H1 (cell line): Measurements from ENCODE around the gene UROC1. TPM values are rescaled to one million over a fixed set of nuclear protein-coding genes. Genes with fewer than 3 reads are reported as not detected.

ENCODE experiments used
- CTCF ChIA-PET: fragments of 300-600 bp; sonication (Branson Sonifier 250); formaldehyde crosslinking; loops from one replicate; lab custom pipeline; 2021; ENCODE audit not compliant: partially characterized antibody; lab: Charles Lee
- POLR2A ChIA-PET: fragments of 300-600 bp; sonication (Branson Sonifier 250); formaldehyde crosslinking; loops from one replicate; lab custom pipeline; 2021; ENCODE audit warnings: inconsistent platforms; ENCODE audit not compliant: partially characterized antibody; lab: Charles Lee
- DNase-seq, 2 experiments: peaks; one replicate each; pipeline versions ENCODE4 v3.0.0 to v3.0.0-alpha.2; 2010 to 2022; ENCODE audit warnings: low spot score in 2 of 2, low read depth in 1 of 2, mixed read lengths in 1 of 2
- FAIRE-seq: peaks from 2 replicates; lab custom pipeline; 2011; peaks lifted over from hg19 to GRCh38; lab: Jason Lieb, UNC
- H2AFZ ChIP-seq: 2 replicates; pipeline ENCODE4 v1.8.1; 2012; ENCODE audit warnings: low read length, inconsistent platforms
- H2AK5ac ChIP-seq: 2 replicates; pipeline ENCODE4 v1.6.1; 2013; ENCODE audit warnings: low read depth, low read length
- H2BK120ac ChIP-seq: replicated peaks from 2 replicates; pipeline ENCODE3; 2013; ENCODE audit warnings: low read depth, low read length, inconsistent platforms
- H2BK12ac ChIP-seq: 2 replicates; pipeline ENCODE4 v1.6.1; 2013; ENCODE audit warnings: low read depth, low read length
- H2BK15ac ChIP-seq: 2 replicates; pipeline ENCODE4 v1.6.1; 2013; ENCODE audit warnings: low read length
- H2BK20ac ChIP-seq: 2 replicates; pipeline ENCODE4 v1.6.1; 2013; ENCODE audit warnings: low read length
- H2BK5ac ChIP-seq: 2 replicates; pipeline ENCODE4 v1.6.1; 2013; ENCODE audit warnings: low read depth, low read length
- H3K14ac ChIP-seq: 2 replicates; pipeline ENCODE4 v1.6.1; 2013; ENCODE audit warnings: inconsistent platforms; ENCODE audit not compliant: insufficient read length
- H3K18ac ChIP-seq: 2 replicates; pipeline ENCODE4 v1.6.1; 2013; ENCODE audit warnings: low read length; ENCODE audit errors: extremely low read depth
- H3K23ac ChIP-seq: 2 replicates; pipeline ENCODE4 v1.6.1; 2013; ENCODE audit warnings: inconsistent platforms; ENCODE audit not compliant: insufficient read length
- H3K23me2 ChIP-seq: 2 replicates; pipeline ENCODE4 v1.6.1; 2013; ENCODE audit warnings: low read depth, low read length
- H3K27ac ChIP-seq: 2 replicates; pipeline ENCODE4 v1.6.1; 2011; ENCODE audit warnings: low read depth, low read length, inconsistent platforms
- H3K27me3 ChIP-seq, 4 experiments: replicated peaks in 1 of 4; 1 replicate in 1 of 4; 2 replicates in 3 of 4; pipeline versions ENCODE4 v1.6.1 to v1.8.1; 2011 to 2013; ENCODE audit warnings: low read length in 3 of 4, mild to moderate bottlenecking in 3 of 4, inconsistent platforms in 2 of 4, mixed read lengths in 2 of 4, moderate library complexity in 1 of 4; ENCODE audit not compliant: control insufficient read depth in 3 of 4, insufficient read depth in 3 of 4; ENCODE audit errors: extremely low read depth in 1 of 4
- H3K36me3 ChIP-seq, 4 experiments: 2 replicates each; pipeline versions ENCODE4 v1.6.1 to v1.8.1; 2011 to 2013; ENCODE audit warnings: mild to moderate bottlenecking in 4 of 4, low read length in 3 of 4, moderate library complexity in 2 of 4, control low read depth in 1 of 4, inconsistent platforms in 1 of 4; ENCODE audit not compliant: insufficient read depth in 4 of 4, control insufficient read depth in 2 of 4
- H3K4ac ChIP-seq: replicated peaks from 2 replicates; pipeline ENCODE3; 2013; ENCODE audit warnings: low read length, low read depth, mixed read lengths, inconsistent platforms; ENCODE audit not compliant: insufficient read length
- H3K4me1 ChIP-seq, 4 experiments: replicated peaks in 1 of 4; 1 replicate in 1 of 4; 2 replicates in 3 of 4; pipeline versions ENCODE4 v1.6.1 to v1.8.1; 2011 to 2013; ENCODE audit warnings: low read length in 3 of 4, inconsistent platforms in 2 of 4, mixed read lengths in 1 of 4; ENCODE audit not compliant: insufficient read depth in 4 of 4, control insufficient read depth in 3 of 4
- H3K4me2 ChIP-seq, 2 experiments: 2 replicates each; pipeline versions ENCODE4 v1.6.1 to v1.8.1; 2011 to 2013; ENCODE audit warnings: low read depth in 2 of 2, low read length in 2 of 2, control low read depth in 1 of 2, inconsistent platforms in 1 of 2, mild to moderate bottlenecking in 1 of 2; ENCODE audit not compliant: insufficient read depth in 1 of 2
- H3K4me3 ChIP-seq, 4 experiments: fragments of 200-600, 300-600 bp in 1 of 4; sonication (generic), shearing (Covaris generic), sonication (Bioruptor Twin) in 1 of 4; 2 replicates each; pipeline versions ENCODE4 v1.5.1 to v1.8.1; 2011 to 2016; ENCODE audit warnings: low read length in 4 of 4, low read depth in 3 of 4, control low read depth in 2 of 4, inconsistent platforms in 2 of 4, mild to moderate bottlenecking in 2 of 4, mixed read lengths in 1 of 4, moderate library complexity in 1 of 4; ENCODE audit not compliant: insufficient read depth in 2 of 4; ENCODE audit errors: extremely low read depth in 1 of 4
- H3K56ac ChIP-seq: replicated peaks from 2 replicates; pipeline ENCODE3; 2013; ENCODE audit warnings: low read depth, mild to moderate bottlenecking, mixed read lengths, low read length, inconsistent platforms; ENCODE audit not compliant: insufficient read length
- H3K79me1 ChIP-seq: 2 replicates; pipeline ENCODE4 v1.6.1; 2013; ENCODE audit warnings: low read depth, low read length, control low read depth
- H3K79me2 ChIP-seq, 2 experiments: 2 replicates each; pipeline versions ENCODE4 v1.6.1 to v1.8.1; 2012 to 2013; ENCODE audit warnings: low read length in 2 of 2, mild to moderate bottlenecking in 2 of 2, inconsistent platforms in 1 of 2; ENCODE audit not compliant: insufficient read depth in 2 of 2, control insufficient read depth in 1 of 2
- H3K9ac ChIP-seq, 4 experiments: replicated peaks in 1 of 4; 1 replicate in 1 of 4; 2 replicates in 3 of 4; pipeline versions ENCODE4 v1.6.1 to v1.8.1; 2011 to 2013; ENCODE audit warnings: low read depth in 3 of 4, low read length in 3 of 4, control low read depth in 2 of 4, mild to moderate bottlenecking in 2 of 4, moderate library complexity in 2 of 4, inconsistent platforms in 1 of 4; ENCODE audit errors: extremely low read depth in 1 of 4
- H3K9me3 ChIP-seq, 2 experiments: 2 replicates each; pipeline versions ENCODE4 v1.6.1 to v1.8.1; 2012 to 2013; ENCODE audit warnings: mild to moderate bottlenecking in 2 of 2, moderate library complexity in 2 of 2, control low read depth in 1 of 2, inconsistent platforms in 1 of 2, low read depth in 1 of 2, low read length in 1 of 2, mixed read lengths in 1 of 2; ENCODE audit not compliant: insufficient read depth in 2 of 2
- H4K20me1 ChIP-seq, 2 experiments: replicated peaks in 1 of 2; 2 replicates each; pipeline versions ENCODE3 to v1.8.1; 2011 to 2013; ENCODE audit warnings: inconsistent platforms in 2 of 2, low read length in 2 of 2, mild to moderate bottlenecking in 1 of 2; ENCODE audit not compliant: insufficient read depth in 2 of 2, control insufficient read depth in 1 of 2
- H4K5ac ChIP-seq: 2 replicates; pipeline ENCODE4 v1.6.1; 2013; ENCODE audit warnings: low read length, low read depth, mixed read lengths, inconsistent platforms; ENCODE audit not compliant: insufficient read length
- H4K8ac ChIP-seq: 2 replicates; pipeline ENCODE4 v1.8.0; 2013; ENCODE audit warnings: mild to moderate bottlenecking, moderate library complexity, low read length, inconsistent platforms; ENCODE audit not compliant: insufficient read depth; ENCODE audit errors: extremely low read depth
- H4K91ac ChIP-seq: replicated peaks from 2 replicates; pipeline ENCODE3; 2013; ENCODE audit warnings: low read length, mixed read lengths, inconsistent platforms; ENCODE audit not compliant: insufficient read length
- ATF2 ChIP-seq: IDR thresholded peaks from 2 replicates; pipeline ENCODE4 v1.6.1; 2012; ENCODE audit warnings: low read length, inconsistent platforms
- SIX5 ChIP-seq: IDR thresholded peaks from 2 replicates; pipeline ENCODE4 v1.6.1; 2011; ENCODE audit warnings: mild to moderate bottlenecking, low read depth, low read length
- WGBS, 2 experiments: shearing (Covaris generic) in 1 of 2; methylation state at CpG; one replicate each; pipeline versions ENCODE4 v1.1.6 to v1.1.7; 2013 to 2015; ENCODE audit warnings: low lambda C conversion rate in 2 of 2, mixed read lengths in 2 of 2, inconsistent platforms in 1 of 2, low coverage in 1 of 2, missing lambda C conversion rate in 1 of 2; ENCODE audit not compliant: insufficient replicate concordance in 2 of 2, insufficient coverage in 1 of 2, insufficient read length in 1 of 2; ENCODE audit errors: extremely low coverage in 1 of 2, missing lambda C conversion rate in 1 of 2; 5-methylcytosine and 5-hydroxymethylcytosine counted together
- polyA plus RNA-seq, 7 experiments: library from polyadenylated mRNA; depleted of rRNA in 3 of 7; stranded (reverse) in 5 of 7; unstranded in 2 of 7; fragments of >200 nt in 5 of 7; fragments of 200-250 nt in 2 of 7; gene quantifications; 1 replicate in 5 of 7; 2 replicates in 1 of 7; 4 replicates in 1 of 7; pipeline versions ENCODE4 v1.2.1 to v1.2.3, GENCODE V29; 2011 to 2013; ENCODE audit warnings: missing spikeins in 2 of 7, mixed read lengths in 2 of 7
- total RNA-seq: library from RNA; stranded (reverse); fragmentation: NEBNext Ultra II Directional; extraction: Animal tissue kit (Norgen Biotek cat#: 25700); gene quantifications from 2 replicates; pipeline ENCODE4 v1.2.1, GENCODE V29; 2021

The UROC1 gene
- total and polyA plus RNA-seq, 2 of the 8 experiments (the other 6 are each of a cell fraction or from before 2014, with no cell fraction given): 0.03 TPM; not detected in 1

GRCh38 chr3:126539558-126540250 is 22.1 kb upstream of the UROC1 start:
- H2BK20ac ChIP-seq: no peak overlapping the region
- H3K79me2 ChIP-seq: no peaks in the 10 kb centered on the region
- no peak overlapping the region for H2AFZ ChIP-seq
- H3K56ac ChIP-seq: peak overlapping the region; percentile 99
- no peak for DNase-seq
- peak overlapping the region; percentile 53; the same call in 1 of the 2 replicates for H2BK15ac ChIP-seq
- H3K14ac ChIP-seq: no peak overlapping the region
- H3K79me1 ChIP-seq: no peaks in the 10 kb centered on the region
- no peak overlapping the region for H3K18ac ChIP-seq
- ChIA-PET CTCF (no interaction called here), POLR2A (no interaction called here)
- peak overlapping the region; percentile 66 for H2BK5ac ChIP-seq
- no peak overlapping the region for H2BK120ac ChIP-seq
- peak overlapping the region; percentile 93 for H4K91ac ChIP-seq
- no peaks in the 10 kb centered on the region; a peak in 1 of 8 replicates for H3K36me3 ChIP-seq
- no peak overlapping the region for H3K4me3 ChIP-seq
- no peak overlapping the region for H3K27ac ChIP-seq
- no peak overlapping the region for H3K4ac ChIP-seq
- H2BK12ac ChIP-seq: peak overlapping the region; percentile 98; the same call in 1 of the 2 replicates
- peak overlapping the region in 1 of 4 experiments; percentile 26; a peak in 1 of 7 replicates for H3K9ac ChIP-seq
- no peak overlapping the region for H3K23ac ChIP-seq
- FAIRE-seq: peak; percentile 58
- H4K20me1 ChIP-seq: peaks cover 0 to 5% of the 10 kb centered on the region in 2 experiments
- peaks cover 7% of the 10 kb centered on the region; the same call in 1 of the 2 replicates for H3K23me2 ChIP-seq
- peaks cover 0 to 5% (median 2%) of the 10 kb centered on the region in 4 experiments; a peak in 1 of 7 replicates for H3K27me3 ChIP-seq
- WGBS, 2 experiments: 94% methylated on average over 10 of the region's 10 CpGs; no CpG with 5 or more reads in 1 of the 2 experiments
- peak overlapping the region; percentile 96 for H2AK5ac ChIP-seq
- H4K8ac ChIP-seq: no peak overlapping the region
- H3K4me1 ChIP-seq: no peaks in the 10 kb centered on the region
- H3K9me3 ChIP-seq: no peaks in the 10 kb centered on the region
- H3K4me2 ChIP-seq: no peak overlapping the region
- H4K5ac ChIP-seq: no peak overlapping the region
- TF ChIP-seq SIX5 (no peak), ATF2 (no peak)
